GM21825 (cell line): ENCODE results near the gene ETNK2.

Source experiments
- ATAC-seq: cut with Tn5 transposase; IDR thresholded peaks from one replicate; pipeline ENCODE4 v1.9.1; 2021; ENCODE audit warnings: mild to moderate bottlenecking, moderate library complexity; ENCODE audit not compliant: unreplicated experiment

The ETNK2 gene, protein sequence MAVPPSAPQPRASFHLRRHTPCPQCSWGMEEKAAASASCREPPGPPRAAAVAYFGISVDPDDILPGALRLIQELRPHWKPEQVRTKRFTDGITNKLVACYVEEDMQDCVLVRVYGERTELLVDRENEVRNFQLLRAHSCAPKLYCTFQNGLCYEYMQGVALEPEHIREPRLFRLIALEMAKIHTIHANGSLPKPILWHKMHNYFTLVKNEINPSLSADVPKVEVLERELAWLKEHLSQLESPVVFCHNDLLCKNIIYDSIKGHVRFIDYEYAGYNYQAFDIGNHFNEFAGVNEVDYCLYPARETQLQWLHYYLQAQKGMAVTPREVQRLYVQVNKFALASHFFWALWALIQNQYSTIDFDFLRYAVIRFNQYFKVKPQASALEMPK

DNA sequence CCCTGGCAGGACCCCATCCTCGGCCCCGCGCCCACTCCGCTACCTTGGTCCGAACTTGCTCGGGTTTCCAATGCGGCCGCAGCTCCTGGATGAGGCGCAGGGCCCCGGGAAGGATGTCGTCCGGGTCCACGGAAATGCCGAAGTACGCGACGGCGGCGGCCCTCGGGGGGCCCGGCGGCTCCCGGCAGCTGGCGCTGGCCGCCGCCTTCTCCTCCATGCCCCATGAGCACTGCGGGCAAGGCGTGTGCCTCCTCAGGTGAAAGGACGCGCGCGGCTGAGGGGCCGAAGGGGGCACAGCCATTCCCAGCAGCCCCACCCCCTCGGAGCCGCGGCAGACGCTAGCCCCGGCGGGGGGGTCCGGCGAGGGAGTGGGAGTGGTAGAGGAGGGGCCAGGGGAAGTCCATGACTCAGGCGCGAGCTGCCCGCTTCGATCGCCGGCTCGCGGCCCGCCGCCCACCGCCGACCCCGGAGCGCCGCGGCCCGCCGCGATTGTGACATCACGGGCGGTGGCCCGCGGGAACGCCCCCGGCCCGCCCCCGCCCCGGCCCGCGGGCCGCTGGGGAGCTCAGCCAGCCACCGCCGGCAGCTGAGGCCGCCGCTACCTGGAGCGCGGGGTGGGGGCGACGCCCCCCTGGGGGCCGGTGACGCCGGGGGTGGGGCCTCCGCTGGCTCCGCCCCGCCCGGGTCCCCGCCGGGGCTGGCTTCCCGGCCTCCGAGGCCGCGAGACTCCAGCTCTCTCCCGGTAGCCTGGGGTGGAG is at the start of gene ETNK2:
ETNK2 (minus strand) TSS at position 493 of the 758 bp plus-strand sequence; CDS start at position 301, 192 bp downstream.
- no peak for ATAC-seq

- no peak for ATAC-seq
Observed at GRCh38 chr1:204201348-204202040, 49.6 kb upstream of the ETNK2 start.

DNA sequence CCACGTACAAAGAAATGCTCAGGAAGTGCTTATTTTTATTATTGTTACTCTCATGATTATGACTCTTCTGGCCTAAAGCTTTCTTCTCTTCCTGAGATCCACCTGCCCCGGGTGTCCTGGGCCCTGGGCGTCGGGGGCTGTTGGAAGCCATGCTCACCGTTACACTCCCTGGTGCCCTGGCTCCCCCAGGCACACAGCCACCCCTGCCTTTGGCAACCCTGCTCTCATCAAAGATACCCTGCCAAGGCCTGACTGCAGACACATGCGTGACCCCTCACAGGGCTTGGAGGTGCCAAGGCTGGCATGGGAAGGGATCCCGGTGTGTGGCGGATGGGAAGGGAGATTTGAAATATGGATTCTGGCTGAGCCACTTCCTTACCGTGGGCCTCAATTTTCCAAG is 47.7 kb upstream of the ETNK2 start:
- ATAC-seq: no peak

GRCh38 chr1:204198348-204199340 is 46.8 kb upstream of the ETNK2 start:
- ATAC-seq: no peak

- no peak for ATAC-seq
Observed at GRCh38 chr1:204197068-204197467, 45.2 kb upstream of the ETNK2 start.

DNA sequence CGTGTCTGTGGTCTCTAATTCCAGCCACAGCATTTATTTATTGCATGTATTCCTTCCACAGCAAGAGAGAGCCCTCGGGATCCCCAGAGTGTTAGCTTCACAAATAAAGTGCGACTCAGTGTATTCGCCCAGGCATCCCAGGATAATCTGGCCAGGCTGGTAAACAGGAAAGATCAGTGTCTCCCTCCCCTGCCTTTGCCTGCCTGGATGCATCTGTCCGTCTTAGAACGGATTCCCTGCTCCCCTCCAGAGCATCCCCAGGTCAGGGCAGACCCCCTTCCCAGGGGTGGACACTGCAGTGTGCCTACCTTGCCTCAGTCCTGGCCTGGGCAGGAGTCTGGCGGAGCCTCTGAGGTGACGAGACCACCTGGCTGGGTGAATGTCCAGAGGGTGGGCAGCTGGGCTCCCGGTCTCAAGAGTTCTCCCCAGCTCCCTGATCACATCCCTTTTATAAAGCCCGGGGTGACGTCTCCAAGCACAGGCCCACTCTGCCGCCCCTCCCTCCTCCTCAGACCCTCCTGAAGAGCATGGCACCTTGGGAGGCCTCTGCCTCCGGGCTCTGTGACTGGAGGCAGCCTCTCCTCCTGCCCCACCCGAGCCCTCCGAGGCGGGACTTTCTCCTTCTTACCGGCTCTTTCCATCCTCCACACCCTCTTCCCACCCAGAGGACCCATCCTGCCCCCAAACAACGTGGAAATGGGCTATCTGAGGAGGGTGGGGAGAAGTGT is 44.4 kb upstream of the ETNK2 start, which contains the start of gene KISS1:
KISS1 (minus strand) TSS at position 424 of the 728 bp plus-strand sequence. CDS start 3,615 bp downstream, outside the sequence.
- no peak for ATAC-seq

GRCh38 chr1:204194771-204195170 is 42.9 kb upstream of the ETNK2 start:
- no peak for ATAC-seq

DNA sequence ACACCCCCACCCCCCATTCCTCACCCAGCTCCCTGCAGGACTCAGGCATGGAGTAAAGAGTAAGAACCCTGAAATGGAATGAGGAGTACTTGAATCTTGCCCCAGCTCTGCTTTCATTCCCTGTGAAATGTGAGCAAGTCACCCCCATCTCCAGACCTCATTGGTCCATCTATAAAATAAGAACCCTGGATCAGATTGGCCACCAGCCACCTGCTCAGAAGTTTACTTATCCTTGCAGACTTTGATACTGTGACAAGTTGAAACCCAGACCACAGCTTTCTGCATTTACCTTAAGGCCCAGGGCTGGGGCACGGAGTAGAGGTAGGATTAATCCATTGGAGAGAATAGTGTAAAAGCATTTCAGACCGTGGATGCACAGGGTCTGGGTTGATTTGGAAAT is 42.2 kb upstream of the ETNK2 start:
- ATAC-seq: no peak

GRCh38 chr1:204192589-204193352 is 40.9 kb upstream of the ETNK2 start:
- no peak for ATAC-seq

- ATAC-seq: no peak
Observed at GRCh38 chr1:204192046-204192445, 40.2 kb upstream of the ETNK2 start.

DNA sequence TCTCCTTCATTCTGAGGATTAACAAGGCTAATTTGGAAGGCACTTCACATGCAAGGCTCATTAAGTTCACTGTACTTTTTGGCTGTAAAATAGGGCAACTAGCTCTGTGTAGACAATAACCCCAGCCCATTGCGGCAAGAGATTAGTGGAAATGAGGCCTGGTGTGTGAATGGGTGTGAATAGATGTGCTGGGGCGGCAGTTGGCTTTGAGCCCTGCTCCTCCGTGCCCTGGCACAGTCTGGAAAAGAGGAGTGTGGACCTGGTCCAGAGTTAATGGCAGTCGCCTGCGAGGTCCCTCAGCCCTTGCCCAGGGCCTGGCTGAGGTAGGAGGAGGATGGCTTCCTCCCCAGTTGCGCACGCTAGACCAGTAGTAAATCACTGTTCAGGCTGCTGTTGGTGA is 39.6 kb upstream of the ETNK2 start:
- ATAC-seq: no peak

DNA sequence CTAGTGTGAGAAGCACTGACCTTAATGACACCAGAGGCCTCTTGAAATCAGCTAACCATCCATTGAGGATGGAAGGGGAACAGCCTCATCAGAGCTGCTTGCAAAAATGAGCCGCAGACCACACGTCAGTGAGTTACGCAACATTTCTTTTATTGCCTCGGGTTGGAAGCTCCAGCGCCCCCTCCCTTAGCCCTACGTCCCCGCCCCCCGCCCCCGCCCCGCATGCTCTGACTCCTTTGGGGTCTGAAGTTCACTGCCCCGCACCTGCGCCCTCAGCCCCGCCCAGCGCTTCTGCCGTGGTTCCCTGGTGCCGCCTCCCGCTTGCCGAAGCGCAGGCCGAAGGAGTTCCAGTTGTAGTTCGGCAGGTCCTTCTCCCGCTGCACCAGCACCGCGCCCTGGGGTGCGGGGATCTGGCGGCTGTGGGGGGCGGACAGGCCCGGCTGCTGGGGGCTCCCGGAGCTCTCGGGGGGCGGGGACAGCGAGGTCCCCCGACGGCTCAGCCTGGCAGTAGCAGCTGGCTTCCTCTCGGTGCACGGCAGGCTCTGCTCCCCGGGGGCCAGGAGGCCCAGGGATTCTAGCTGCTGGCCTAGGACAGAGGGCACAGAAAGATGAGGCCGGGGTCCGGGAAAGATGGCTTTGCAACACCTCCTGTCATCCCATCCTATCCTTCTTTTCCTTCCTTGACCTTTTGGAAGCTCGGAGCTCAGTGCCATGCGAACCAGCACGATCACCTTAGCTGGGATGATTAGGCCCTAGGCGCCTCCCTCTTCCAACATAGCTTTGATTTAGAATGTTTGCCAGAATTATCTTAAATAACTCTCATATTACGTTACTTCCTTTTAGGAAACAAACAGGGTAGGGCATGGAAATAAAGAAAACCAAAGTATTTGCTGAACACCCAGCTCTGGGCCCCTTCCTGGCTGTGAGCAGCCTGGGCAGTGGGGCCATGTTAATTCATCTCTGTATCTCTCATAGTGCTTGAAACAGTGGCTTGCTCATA is 38.7 kb upstream of the ETNK2 start:
- no peak for ATAC-seq

DNA sequence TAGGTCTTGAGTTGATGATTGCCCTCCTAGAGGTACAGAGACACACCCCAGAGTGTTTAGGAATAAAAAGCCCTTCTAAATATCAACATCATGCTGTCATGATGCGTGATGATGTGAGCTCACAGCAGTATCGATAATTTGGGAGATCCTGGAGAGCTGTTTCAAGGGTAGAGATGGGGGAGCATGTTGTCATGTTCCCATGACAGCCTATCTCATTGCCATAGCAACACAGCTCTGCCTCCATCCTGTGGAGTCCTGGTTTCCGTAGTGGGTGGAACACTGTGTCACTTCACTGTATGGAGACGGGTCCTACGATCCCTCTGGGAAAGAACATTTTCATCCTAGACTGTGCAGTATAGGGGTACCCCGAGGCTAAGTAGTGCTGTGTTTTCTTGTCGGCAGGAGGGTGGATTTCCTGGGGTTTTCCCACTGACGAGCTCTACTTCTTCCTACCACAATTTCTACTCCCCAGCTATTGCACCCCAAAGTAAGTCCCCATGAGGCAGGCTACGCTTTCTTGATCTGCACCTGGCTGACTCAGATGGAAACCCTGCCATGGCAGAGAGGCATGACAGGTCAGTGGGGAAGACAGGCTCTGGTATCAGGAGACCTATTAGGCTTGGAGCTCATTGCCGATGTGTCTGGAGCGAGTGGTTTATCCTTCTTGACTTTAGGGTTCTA is 37.3 kb upstream of the ETNK2 start:
- no peak for ATAC-seq

DNA sequence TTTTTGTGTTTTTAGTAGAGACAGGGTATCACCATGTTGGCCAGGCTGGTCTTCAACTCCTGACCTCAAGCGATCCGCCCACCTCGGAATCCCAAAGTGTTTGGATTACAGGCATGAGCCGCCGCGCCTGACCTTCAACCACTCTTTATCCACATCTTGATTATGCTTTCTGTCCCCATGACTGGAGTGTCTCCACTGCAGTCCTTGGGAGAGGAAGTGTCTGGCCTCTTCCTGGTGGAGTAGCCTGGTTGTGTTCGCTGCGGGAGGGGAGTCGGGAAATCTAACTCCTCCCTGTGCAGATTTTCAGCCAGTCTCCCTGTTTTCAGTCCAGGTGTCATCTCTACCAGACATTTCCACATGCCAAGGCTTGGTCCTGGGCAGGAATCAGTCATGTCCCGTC is 34.8 kb upstream of the ETNK2 start:
- no peak for ATAC-seq

DNA sequence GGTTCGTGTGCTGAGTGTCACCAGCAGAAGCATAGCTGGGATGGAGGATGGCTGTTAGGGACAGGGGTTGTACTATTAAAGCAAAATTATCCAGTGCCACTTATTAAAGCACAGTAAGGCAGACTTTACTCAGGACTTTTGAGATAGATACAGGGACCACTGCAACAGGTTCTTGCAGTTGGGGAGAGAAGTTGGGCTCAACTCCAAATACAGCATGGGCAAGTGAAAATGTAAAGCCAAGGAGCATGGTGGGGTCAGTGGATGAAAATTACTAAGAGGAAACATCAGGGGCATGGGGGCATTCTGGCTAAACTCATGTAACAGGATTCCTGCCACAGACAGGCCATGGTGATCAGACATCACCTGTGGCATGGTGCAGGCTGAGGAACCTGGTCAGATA is 29.3 kb upstream of the ETNK2 start:
- no peak for ATAC-seq

GRCh38 chr1:204180133-204180532 is 28.3 kb upstream of the ETNK2 start:
- no peak for ATAC-seq
